NCI-H524 (cell line): ENCODE measurements around the gene UBE2S.

ENCODE experiments used
- DNase-seq, 2 experiments: peaks; one replicate each; lab custom pipeline; 2025; lab: John Stamatoyannopoulos, UW

UBE2S gene

DNA sequence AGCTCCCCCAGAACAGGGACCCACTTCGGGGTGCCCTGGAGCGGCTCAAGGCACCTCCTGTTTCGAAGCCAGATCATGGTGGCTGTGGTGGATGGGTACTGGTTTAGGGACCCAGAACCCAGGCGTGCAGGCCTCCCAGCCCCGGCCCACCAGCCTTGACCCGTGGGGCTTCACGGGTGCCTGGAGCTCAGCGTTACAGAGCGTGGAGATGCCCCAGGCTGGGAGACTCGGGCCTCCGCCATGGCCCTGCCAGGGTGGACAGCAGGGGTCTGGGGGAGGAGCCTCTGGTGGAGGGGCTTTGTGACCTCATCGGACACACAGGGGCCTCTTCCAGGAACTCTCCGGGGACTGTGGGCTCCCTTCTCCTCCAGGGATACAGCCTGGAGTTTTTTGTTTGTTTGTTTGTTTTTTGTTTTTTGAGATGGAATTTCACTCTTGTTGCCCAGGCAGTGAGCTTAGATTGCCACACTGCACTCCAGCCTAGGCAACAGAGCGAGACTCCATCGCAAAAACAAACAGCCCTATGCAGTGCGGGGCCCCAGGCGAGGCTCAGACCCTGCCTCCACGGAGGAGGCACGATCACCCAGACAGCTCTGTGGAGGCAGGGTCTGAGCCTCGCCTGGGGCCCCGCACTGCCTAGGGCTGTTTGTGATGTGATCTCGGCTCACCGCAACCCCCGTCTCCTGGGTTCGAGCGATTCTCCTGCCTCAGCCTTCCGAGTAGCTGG is 44.4 kb downstream of the UBE2S start, which contains the start of gene GARIN5B:
Gene GARIN5B (minus strand): TSS at position 271 of the 727 bp plus-strand sequence. CDS start 194 bp downstream, at position 77.
- no peak for DNase-seq

DNA sequence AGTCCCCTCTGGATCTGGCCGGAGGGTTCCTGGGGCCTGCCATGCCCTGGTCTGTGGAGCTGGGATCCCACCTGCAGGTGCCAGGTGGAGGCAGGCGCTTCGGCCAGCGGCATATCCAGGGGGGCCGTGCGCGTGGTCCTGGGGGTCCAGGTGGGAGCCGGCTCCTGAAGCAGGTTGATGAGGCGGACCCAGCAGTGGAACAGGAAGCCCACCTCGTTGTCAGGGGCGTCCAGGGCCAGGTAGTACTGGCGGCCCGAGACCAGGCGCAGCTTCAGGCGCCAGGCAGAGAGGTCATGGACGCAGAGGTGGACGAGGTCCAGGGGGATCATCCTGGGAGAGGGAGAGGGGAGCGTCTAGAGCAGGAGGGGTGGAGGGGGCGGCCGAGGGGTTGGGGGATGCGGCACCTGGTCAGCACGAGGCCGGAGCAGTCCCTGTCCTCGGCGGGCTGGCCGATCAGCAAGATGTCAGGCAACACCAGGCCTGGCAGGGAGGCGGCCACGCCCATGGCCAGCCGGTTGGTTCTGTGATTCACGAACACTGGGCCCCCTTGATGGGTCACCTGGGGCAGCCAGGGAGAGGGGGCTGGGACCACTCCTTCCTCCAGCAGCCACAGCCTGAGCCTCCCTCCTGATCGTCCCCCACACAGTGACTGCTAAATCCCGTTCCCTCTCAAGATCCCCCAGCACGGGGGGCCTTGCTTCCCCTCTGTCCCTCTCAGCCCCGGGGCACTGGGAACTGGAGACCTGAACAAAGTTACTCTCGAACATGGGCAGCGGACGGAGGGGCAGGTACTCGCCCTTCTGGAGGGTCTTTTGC is 45.2 kb downstream of the UBE2S start:
- DNase-seq = no peak

DNA sequence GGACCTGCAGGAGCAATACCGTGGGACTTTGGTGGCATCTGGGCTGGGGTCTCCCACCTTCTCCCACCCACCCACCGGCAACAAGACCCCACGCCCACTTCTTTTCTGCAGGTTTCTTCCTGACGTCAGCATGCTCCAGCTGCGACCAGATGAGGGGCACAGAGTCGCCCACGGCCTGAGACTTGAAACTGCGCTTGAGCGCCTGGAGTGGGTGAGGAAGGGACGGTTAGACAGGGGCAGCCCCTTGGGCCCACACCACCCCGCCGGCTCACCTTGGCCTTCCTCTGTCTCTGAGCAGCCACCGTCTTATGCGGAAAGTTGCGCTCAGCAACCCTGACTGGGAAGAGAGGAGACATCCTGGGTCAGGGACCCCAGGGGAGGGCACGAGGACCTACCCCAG is 46.7 kb downstream of the UBE2S start:
- no peak for DNase-seq

DNA sequence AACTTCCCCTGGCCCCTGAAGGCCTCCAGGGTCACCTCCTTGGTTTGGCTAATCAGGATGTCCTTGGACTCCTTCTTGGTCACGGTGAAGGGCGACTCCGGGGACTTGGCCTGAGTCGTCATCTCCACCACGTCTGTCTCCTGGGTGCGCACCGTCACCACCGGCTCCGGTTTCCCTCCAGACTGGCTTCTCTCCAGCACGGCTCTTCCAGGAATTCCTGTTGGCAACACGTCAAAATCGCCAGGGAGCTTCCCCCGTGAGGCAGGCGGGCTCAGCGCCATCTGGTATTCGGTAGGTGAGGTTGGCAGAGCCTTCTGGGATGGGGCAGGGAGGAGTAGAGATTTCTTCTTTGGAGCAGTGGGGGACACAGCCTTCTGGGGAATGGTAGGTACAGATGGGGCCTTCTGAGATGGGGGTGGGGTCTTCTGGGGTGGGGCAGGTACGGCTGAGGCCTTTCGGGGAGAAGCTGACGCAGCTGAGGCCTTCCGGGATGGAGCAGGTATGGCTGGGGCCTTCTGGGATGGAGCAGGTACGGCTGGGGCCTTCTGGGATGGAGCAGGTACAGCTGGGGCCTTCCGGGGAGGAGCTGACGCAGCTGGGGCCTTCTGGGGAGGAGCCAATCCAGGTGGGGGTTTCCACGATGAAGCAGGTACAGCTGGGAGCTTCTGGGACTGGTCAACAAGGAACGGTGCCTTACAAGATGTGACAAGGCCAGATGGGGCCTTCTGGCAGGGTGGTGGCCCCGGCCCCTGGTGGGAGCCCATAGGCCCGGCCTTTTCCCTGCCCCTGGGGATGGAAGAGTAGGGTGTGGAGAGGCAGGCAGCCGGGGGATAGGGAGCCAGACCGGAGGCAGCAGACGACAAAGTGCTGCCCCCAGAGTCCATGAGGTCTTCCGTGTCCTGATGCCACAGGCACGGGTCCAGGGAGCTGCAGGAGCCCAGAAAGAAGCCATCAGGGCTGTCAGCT is 48.4 kb downstream of the UBE2S start:
- peak; percentile 73 to 89 for DNase-seq

DNA sequence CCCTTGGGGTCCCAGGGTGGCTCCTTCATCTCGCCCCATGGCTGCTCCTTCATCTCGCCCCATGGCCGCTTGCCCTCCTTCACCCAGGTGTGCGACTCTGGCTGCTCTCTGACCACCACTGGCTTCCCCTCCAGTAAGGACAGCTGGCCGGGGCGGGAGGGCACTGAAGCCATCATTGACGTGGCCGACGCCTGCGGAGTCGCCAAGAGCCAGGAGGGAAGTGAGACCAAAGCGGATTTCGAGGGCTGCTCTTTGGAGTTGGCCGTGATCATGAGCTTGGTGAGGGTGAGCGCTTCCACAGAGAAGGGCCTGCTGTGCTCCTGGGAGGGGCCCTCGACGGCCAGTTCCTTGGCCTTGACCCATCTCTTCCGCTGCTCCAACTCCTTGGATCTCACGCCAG is 49.1 kb downstream of the UBE2S start:
- DNase-seq = no peak

DNA sequence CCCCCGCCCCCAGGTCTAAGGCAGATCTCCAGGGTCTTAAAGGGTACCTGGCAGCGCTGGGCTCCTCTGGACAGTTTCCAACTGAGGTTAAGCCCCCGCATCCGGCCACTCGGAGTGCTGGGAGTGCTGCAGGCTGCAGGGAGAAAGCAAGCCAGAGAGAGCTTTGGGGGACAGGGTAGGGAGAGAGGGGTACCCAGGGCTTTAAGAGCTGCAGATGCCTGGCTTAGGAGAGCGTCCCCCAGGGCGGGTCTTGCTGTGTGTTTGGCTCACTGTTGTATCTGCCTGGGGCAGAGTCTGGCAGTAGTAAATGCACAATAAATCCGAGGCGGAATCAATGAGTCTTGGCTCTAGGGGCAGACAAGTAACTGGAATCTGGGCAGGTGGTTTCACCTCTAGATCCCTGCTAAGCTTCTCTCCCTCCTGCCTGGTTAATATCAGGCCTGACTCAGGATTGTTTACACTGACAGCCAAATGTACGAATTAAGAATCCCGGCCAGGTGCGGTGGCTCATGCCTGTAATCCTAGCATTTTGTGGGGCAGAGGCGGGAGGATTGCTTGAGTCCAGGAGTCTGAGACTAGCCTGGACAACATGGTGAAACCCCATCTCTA is 52.3 kb downstream of the UBE2S start:
- DNase-seq = peak in 1 of 2 experiments; percentile 25

DNA sequence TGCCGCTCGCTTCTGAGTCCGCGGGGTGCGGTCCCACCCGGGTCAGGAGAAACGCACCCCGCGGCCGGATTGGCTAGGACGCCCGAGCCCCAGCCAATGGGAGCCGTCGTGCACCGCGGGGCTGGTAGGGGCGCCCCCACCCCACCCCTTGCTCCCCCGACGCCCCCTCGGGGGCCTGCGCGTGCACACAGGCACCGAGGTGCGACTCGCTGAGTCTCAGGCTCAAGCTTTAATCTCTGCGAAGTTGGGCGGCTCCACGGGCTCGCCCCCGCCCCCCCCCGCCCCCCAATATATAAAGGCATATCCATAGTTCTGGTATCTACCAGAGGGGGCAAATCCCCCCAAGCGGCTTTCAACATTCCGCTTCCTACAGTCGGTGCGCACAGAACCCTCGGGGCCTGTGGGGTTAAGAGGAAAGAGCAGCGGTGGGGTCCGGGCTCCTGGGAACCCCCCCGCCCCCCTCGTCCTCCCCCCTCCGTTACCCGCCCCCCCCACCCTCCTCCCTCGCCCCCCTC is 52.8 kb downstream of the UBE2S start, which contains the start of gene COX6B2:
Gene COX6B2 (minus strand): TSS at position 22 of the 515 bp plus-strand sequence. CDS start 198 bp downstream, outside the sequence.
- DNase-seq = no peak

DNA sequence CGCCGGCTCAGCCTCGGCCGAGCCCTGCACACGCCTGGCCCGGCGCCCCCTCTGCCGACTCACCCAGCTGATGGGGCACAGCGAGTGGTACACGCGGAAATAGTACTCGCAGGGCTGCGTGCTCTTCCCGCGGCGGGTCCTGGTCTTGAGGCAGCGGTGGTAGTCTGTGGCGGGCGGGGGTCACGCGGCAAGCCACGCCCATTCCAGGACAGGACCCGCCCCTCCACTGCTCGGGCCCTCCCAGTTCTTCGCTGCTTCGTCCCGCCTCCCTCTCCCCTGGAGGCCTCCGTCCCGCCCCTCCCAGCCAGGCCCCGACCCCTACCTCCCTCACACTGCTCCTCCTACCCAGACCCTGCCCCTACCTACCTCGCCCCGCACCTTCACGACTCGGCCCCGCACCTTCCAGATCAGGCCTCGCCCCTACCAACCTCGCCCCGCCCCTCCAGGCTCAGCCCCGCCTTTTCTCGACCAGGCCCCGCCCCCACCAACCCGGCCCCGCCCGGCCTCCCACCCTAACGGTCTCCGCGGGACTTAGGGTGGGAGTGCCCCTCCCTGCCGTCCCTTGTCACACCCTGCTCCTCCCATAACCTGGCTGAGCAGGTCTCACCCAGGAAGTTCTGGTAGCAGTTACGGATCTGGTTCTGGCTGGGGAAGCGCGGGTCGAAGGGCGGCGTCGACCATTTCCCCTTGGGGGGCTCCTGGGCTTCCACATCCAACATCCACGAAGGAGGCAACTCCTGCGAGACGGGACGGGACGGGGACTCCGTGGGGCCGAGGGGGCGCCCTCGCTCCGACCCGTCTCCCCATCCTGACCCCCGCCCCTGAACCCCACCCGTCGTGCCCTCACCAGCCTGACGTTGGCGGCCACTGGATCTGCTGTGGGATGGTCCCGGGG is 53.5 kb downstream of the UBE2S start:
- DNase-seq = peak in 1 of 2 experiments; percentile 60

DNA sequence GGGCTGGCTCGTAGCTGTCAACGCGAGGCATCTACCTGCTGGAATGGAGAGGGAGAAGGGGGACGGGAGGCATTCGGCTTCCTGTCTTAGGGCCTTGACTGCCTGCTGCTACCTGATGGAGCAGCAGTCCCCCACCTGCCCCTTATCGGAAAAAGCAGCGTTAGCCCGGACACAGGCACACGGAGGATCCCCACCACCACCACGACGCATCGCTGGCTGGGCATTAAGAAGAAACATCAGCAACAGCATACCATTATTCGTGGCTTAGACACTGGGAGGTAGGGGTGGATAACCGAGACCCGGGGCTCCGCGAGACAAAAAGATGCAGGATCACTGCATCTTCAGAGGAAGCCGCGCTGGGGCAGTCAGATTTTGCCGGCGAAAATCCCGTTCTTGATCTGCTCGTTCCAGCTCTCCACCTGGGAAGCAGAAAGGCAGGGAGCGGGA is 54.2 kb downstream of the UBE2S start:
- no peak for DNase-seq

DNA sequence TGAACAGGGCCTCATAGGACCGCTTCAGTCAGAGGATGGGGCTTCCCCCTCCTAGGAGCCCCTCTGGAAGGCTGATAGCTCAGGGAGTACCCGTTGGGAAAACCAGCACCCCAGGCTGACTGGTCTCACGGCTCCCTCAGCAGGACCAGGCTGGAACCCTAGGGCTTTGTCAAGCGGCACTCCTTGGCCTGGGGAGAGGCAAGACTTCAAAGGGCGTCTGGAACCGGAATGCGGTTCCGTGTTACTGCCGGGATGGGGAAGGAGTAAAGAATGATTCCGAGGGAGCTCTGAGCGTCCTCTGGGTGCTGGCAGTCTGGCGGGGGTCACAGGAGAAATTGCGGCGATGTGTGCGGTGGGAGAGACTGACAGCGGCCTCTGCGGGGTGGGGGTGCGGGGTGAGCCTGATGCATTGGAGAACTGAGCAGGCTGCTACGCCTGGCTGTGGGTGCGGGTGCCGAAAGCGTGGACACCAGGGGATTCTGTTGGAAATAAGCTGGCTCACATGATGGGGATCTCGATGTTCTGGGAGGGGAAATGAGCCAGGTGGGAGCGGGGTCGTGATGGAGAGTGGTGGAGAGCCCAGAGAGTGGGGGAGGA is 54.9 kb downstream of the UBE2S start:
- no peak for DNase-seq

DNA sequence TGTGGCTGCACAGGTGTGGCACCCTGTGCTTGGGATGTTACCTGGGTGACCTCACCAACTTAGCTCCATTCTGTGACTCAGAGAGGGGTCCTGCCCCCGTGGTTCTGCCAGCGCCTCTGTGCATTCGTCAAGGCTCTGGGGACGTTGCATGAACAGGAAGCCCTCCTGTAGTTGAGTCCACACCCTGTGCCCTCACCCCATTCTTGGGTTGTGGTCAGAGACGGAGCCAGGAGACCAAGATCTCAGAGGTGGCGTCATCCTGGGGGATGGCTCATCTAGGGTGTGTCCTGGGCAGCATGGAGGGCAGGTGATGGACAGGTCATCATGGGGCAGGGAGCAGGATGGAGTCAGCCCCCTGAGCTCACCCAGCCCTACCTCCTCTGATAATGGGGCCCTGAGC is 55.5 kb downstream of the UBE2S start:
- DNase-seq = no peak

DNA sequence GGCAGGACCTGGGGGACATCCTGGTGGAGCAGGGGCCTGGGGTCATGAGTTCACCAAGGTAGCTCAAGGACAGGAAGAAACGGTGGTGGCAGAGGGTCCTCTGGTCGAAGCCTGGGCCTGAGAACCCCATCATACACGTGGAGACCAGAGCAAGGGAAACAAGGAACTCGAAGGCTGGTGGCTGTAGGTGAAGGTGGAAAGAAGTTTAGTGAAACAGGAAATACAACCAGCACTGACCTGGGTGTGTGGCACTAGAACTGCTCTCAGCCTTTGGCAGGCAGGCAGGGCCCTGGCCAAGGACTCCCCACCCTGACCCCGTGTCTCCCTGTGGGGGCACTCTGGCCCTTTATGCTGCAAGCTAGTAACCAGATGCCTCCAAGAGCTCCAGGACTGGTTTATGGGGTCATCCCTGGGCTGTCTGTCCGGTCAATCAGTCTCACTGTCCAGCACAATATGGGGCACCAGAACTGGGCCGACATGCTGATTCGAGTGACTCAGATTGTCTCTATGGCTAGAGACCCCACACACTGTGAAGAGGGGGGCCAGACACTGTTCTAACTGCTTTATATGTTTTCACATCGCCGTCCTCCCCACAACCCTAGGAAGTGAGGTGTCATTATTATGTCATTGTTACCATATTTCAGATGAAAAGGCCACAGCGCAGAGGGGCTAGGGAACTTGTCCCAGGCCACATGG is 56.8 kb downstream of the UBE2S start:
- DNase-seq = no peak
